Subcutaneous adipose tissue (tissue), 4 donors: ENCODE measurements around the gene PAX2. TPM values are rescaled to one million over a fixed set of nuclear protein-coding genes. Genes with fewer than 3 reads are reported as not detected.

Source experiments
- CTCF ChIP-seq: fragments of 450-650 bp; IDR thresholded peaks from one replicate; pipeline ENCODE4 v1.5.1; 2016; ENCODE audit warnings: low read depth, mild to moderate bottlenecking, control low read depth, antibody characterized with exemption, moderate library complexity
- total RNA-seq, 4 donors: library from RNA; depleted of rRNA; stranded (reverse); fragments of >200 nt; gene quantifications; one replicate each; pipeline ENCODE4 v1.1.0, GENCODE V29; 2016

PAX2 gene
- total RNA-seq, 4 donors from 2014 or later = not detected

- TF ChIP-seq CTCF = no peak
These were observed 65.4 kb downstream of the PAX2 start for GRCh38 chr10:100810835-100811116.

GRCh38 chr10:100811261-100811660, 65.9 kb downstream of the PAX2 start:
- TF ChIP-seq CTCF = no peak

GRCh38 chr10:100811752-100812750, 66.7 kb downstream of the PAX2 start:
- TF ChIP-seq CTCF = no peak

- no peak for TF ChIP-seq CTCF
These were observed 67.6 kb downstream of the PAX2 start for GRCh38 chr10:100812978-100813377.

GRCh38 chr10:100814751-100815474, 69.5 kb downstream of the PAX2 start:
- no peak for TF ChIP-seq CTCF

- no peak for TF ChIP-seq CTCF
These were observed 71.3 kb downstream of the PAX2 start for GRCh38 chr10:100816671-100817070.

GRCh38 chr10:100817268-100817839, 72.0 kb downstream of the PAX2 start:
- TF ChIP-seq CTCF = no peak
